ENCODE data around the gene CFAP20DC. TPM values are rescaled to one million over a fixed set of nuclear protein-coding genes. Genes with fewer than 3 reads are reported as not detected.
A peak's percentile ranks its signal among the peaks of the same experiment; 100 is the strongest.
"Not testable (repeated sequence)": the region's sequence is repeated elsewhere in the genome, so short reads cannot be mapped to it uniquely, and the experiment has no call there.

Gene CFAP20DC
- 4.3 and 6.0 TPM in 2 replicates for polyA plus RNA-seq (2011; rRNA removed)
- 1.3 and 1.6 TPM in 2 replicates for polyA plus RNA-seq (2012; cell fraction: cytosol; rRNA removed)
- polyA plus RNA-seq (2012; cell fraction: nucleus; rRNA removed) = 0.78 and 1.0 TPM in 2 replicates
- polyA plus RNA-seq (2017; fragmentation: RNase III; extraction: RNeasy Plus Mini Kit Qiagen cat#74134 plus additional on column Dnase treatment) = 2.2 to 2.5 TPM (median 2.5 TPM) in 3 replicates
- polyA minus RNA-seq (2011; rRNA and poly(A)+ RNA removed) = 1.4 and 1.9 TPM in 2 replicates

GRCh38 chr3:59049671-59050331, at the start of gene CFAP20DC:
CFAP20DC (minus strand) TSS chr3:59050025; CDS start chr3:59049631, 394 bp downstream.
- ATAC-seq = peak; percentile 98 to 99
- no peaks in the 10 kb centered on the region for H3K9me3 ChIP-seq
- ChIA-PET CTCF (interaction anchor here (0.6 kb wide), 1 partner anchor 19 kb away, joined by 3 read pairs; no protein-coding TSS in a partner anchor), POLR2A (interaction anchor here (1.0 to 1.1 kb wide), 2 partner anchors 10 to 51 kb away, joined by 3 read pairs; no protein-coding TSS in a partner anchor)
- peak; percentile 80 to 90 for DNase-seq (ENCODE audit: low read depth in 1 of 2, low spot score in 1 of 2)
- peak within 1 kb of the TSS; percentile 65 for H3K4me3 ChIP-seq
- peak within 1 kb of the TSS; percentile 88 to 98 for H3K27ac ChIP-seq
- FAIRE-seq = no peak
- TF ChIP-seq HOXB13 (CRISPR knock-in tag; IDR thresholded peaks at IDR 0.05; ENCODE audit: low read depth) = no peak
- TF ChIP-seq BCL3 (IDR thresholded peaks at IDR 0.05) = peak; percentile 72; the same call in 2 of the 3 replicates
- peak in 1 of 2 experiments; percentile 62; a peak in 2 of 5 replicates for TF ChIP-seq JUN (IDR thresholded peaks at IDR 0.05)
- no peak for TF ChIP-seq USF2 (IDR thresholded peaks at IDR 0.05)
- peak; percentile 85 for TF ChIP-seq POLR2A (IDR thresholded peaks at IDR 0.05; ENCODE audit: low read length)
- TF ChIP-seq MYC (IDR thresholded peaks at IDR 0.05; ENCODE audit: borderline replicate concordance, low read length) = no peak
- no peak for TF ChIP-seq CTCF (IDR thresholded peaks at IDR 0.05)
- TF ChIP-seq CEBPB (IDR thresholded peaks at IDR 0.05) = no peak
- peak; percentile 58; the same call in 1 of the 2 replicates for TF ChIP-seq PHF8 (IDR thresholded peaks at IDR 0.05; ENCODE audit: borderline replicate concordance, low read depth)
- 0 out of 2 replicates have a peak, but pooled peaks have one; percentile 25 for TF ChIP-seq MAX (IDR thresholded peaks at IDR 0.05)
- TF ChIP-seq ZNF302 (CRISPR knock-in tag; IDR thresholded peaks at IDR 0.05) = no peak
- 0 out of 3 replicates have a peak, but pooled peaks have one; percentile 9 for TF ChIP-seq SMC3 (IDR thresholded peaks at IDR 0.05)
- no peak for TF ChIP-seq CBX2 (IDR thresholded peaks at IDR 0.05; ENCODE audit: borderline replicate concordance, low read depth)
- WGBS (ENCODE audit: missing lambda C conversion rate) = 4% methylated on average over 10 of the region's 60 CpGs
- H3K4me1 ChIP-seq = peaks cover 11% of the 10 kb centered on the region; the same call in 2 of the 3 replicates
- H3K4me2 ChIP-seq = peak within 1 kb of the TSS; percentile 88

DNA sequence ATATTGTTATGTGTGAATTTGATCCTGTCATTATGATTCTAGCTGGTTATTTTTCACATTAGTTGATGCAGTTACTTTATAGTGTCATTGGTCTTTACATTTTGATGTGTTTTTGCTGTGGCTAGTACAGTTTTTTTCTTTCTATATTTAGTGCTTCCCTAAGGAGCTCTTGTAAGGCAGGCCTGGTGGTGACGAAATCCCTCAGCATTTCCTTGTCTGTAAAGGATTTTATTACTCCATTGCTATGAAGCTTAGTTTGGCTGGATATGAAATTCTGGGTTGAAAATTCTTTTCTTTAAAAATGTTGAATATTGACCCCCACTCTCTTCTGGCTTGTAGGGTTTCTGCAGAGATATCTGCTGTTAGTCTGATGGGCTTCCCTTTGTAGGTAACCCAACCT, 48.7 kb upstream of the CFAP20DC start:
- ATAC-seq; CTCF ChIA-PET; H3K9me3 ChIP-seq; H3K4me3 ChIP-seq; H3K27ac ChIP-seq; H3K4me2 ChIP-seq; POLR2A ChIA-PET; FAIRE-seq; DNase-seq (ENCODE audit: low read depth in 1 of 2, low spot score in 1 of 2); H3K4me1 ChIP-seq: not testable (repeated sequence)
- WGBS (ENCODE audit: missing lambda C conversion rate) = 11% methylated on average over 1 of the region's 1 CpG

- WGBS (ENCODE audit: missing lambda C conversion rate) = 78% methylated on average over 3 of the region's 3 CpGs
- FAIRE-seq (no peak), DNase-seq (ENCODE audit: low read depth in 1 of 2, low spot score in 1 of 2) (no peak), ATAC-seq (no peak)
- CTCF ChIA-PET = no interaction called here
- no peaks in the 10 kb centered on the region for H3K4me1 ChIP-seq
- no peak overlapping the region for H3K4me3 ChIP-seq
- TF ChIP-seq MAZ (IDR thresholded peaks at IDR 0.05; ENCODE audit: borderline replicate concordance, low read depth, low read length) = no peak
- TF ChIP-seq EP300 (IDR thresholded peaks at IDR 0.05) = no peak
- TF ChIP-seq CBX2 (IDR thresholded peaks at IDR 0.05; ENCODE audit: borderline replicate concordance, low read depth) = no peak
- TF ChIP-seq, protein P1, sequence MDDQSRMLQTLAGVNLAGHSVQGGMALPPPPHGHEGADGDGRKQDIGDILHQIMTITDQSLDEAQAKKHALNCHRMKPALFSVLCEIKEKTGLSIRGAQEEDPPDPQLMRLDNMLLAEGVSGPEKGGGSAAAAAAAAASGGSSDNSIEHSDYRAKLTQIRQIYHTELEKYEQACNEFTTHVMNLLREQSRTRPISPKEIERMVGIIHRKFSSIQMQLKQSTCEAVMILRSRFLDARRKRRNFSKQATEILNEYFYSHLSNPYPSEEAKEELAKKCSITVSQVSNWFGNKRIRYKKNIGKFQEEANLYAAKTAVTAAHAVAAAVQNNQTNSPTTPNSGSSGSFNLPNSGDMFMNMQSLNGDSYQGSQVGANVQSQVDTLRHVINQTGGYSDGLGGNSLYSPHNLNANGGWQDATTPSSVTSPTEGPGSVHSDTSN (IDR thresholded peaks at IDR 0.05) = no peak
- no peak for TF ChIP-seq MAX (IDR thresholded peaks at IDR 0.05)
- TF ChIP-seq CBX8 (IDR thresholded peaks at IDR 0.05) = no peak
- TF ChIP-seq CHD2 (IDR thresholded peaks at IDR 0.05; ENCODE audit: low read length, partially characterized antibody) = no peak
- no peak for TF ChIP-seq FOSL2 (IDR thresholded peaks at IDR 0.05)
- no peak for TF ChIP-seq FOSL2 (CRISPR knock-in tag; IDR thresholded peaks at IDR 0.05)
- no peak overlapping the region for H3K27ac ChIP-seq
- no peaks in the 10 kb centered on the region for H3K9me3 ChIP-seq
- POLR2A ChIA-PET = no interaction called here
- H3K4me2 ChIP-seq = no peak overlapping the region
Measured at GRCh38 chr3:59094446-59094845, 44.6 kb upstream of the CFAP20DC start.

All from A549 (cell line).